Left ventricle myocardium inferior (tissue), 1 donor: ENCODE results near the gene FANCC. TPM values are rescaled to one million over a fixed set of nuclear protein-coding genes. Genes with fewer than 3 reads are reported as not detected.
A peak's percentile ranks its signal among the peaks of the same experiment; 100 is the strongest.

ENCODE experiments used
- DNase-seq: peaks from one replicate; pipeline ENCODE4 v3.0.0-alpha.2; 2020
- H3K27ac ChIP-seq: fragments of 200-600 bp; replicated peaks from 2 replicates; pipeline ENCODE4 v1.8.0; 2021
- H3K27me3 ChIP-seq: fragments of 200-600 bp; 2 replicates; pipeline ENCODE4 v1.8.0; 2021; ENCODE audit warnings: low read depth
- H3K36me3 ChIP-seq: fragments of 200-600 bp; 2 replicates; pipeline ENCODE4 v1.8.0; 2021
- H3K4me1 ChIP-seq: fragments of 200-600 bp; 2 replicates; pipeline ENCODE4 v1.8.0; 2021
- H3K4me3 ChIP-seq: fragments of 200-600 bp; 2 replicates; pipeline ENCODE4 v1.8.0; 2021; ENCODE audit warnings: mild to moderate bottlenecking, moderate library complexity
- H3K9me3 ChIP-seq: fragments of 200-600 bp; replicated peaks from 2 replicates; pipeline ENCODE4 v1.8.0; 2021
- CTCF ChIP-seq: fragments of 200-600 bp; IDR thresholded peaks from 2 replicates; pipeline ENCODE4 v1.8.0; 2021; ENCODE audit warnings: antibody characterized with exemption, mild to moderate bottlenecking, borderline replicate concordance
- intact Hi-C: fragments of 100-400 bp; cut with micrococcal nuclease; formaldehyde crosslinking; loops from one replicate; pipeline ENCODE4 v1.11.0; 2022
- total RNA-seq: library from RNA; stranded (reverse); fragmentation: NEBNext Ultra II Directional; extraction: Animal tissue kit (Norgen Biotek cat#: 25700); gene quantifications from one replicate; pipeline ENCODE4 v1.2.1, GENCODE V29; 2021
- donor health status: DM: no; HTN: yes; CAD: no; lungs with severe emphysema.

The FANCC gene
- total RNA-seq, 1 donor from 2014 or later = 4.1 TPM

- no peaks in the 10 kb centered on the region for H3K9me3 ChIP-seq
- DNase-seq = no peak
- H3K27me3 ChIP-seq = no peaks in the 10 kb centered on the region
- H3K4me1 ChIP-seq = peaks cover 100% of the 10 kb centered on the region
- H3K36me3 ChIP-seq = peaks cover 54% of the 10 kb centered on the region
- H3K27ac ChIP-seq = peak overlapping the region; percentile 90
- TF ChIP-seq CTCF = no peak
- intact Hi-C loops = no loop called here
- no peak overlapping the region for H3K4me3 ChIP-seq
Observed at GRCh38 chr9:95067897-95068296, 249.6 kb downstream of the FANCC start.

- peaks cover 100% of the 10 kb centered on the region for H3K4me1 ChIP-seq
- TF ChIP-seq CTCF = no peak
- no peak for DNase-seq
- H3K4me3 ChIP-seq = no peak overlapping the region
- intact Hi-C loops = no loop called here
- peak overlapping the region; percentile 75 for H3K27ac ChIP-seq
- H3K27me3 ChIP-seq = no peaks in the 10 kb centered on the region
- no peaks in the 10 kb centered on the region for H3K9me3 ChIP-seq
- peaks cover 63% of the 10 kb centered on the region for H3K36me3 ChIP-seq
Observed at GRCh38 chr9:95067057-95067456, 250.5 kb downstream of the FANCC start.

GRCh38 chr9:95065224-95065623 lies 252.3 kb downstream of the FANCC start:
- H3K4me1 ChIP-seq = peaks cover 100% of the 10 kb centered on the region
- TF ChIP-seq CTCF = no peak
- no peaks in the 10 kb centered on the region for H3K9me3 ChIP-seq
- H3K27me3 ChIP-seq = no peaks in the 10 kb centered on the region
- intact Hi-C loops = no loop called here
- H3K27ac ChIP-seq = peak overlapping the region; percentile 75
- no peak overlapping the region for H3K4me3 ChIP-seq
- H3K36me3 ChIP-seq = peaks cover 79% of the 10 kb centered on the region
- DNase-seq = no peak

- Histone ChIP-seq H3K4me1 (peaks cover 100% of the 10 kb centered on the region), H3K4me3 (peak overlapping the region; percentile 6), H3K36me3 (peaks cover 66% of the 10 kb centered on the region), H3K27ac (peak overlapping the region; percentile 75), H3K9me3 (no peaks in the 10 kb centered on the region), H3K27me3 (no peaks in the 10 kb centered on the region)
- no peak for TF ChIP-seq CTCF
- intact Hi-C loops = no loop called here
- DNase-seq = no peak
Observed at GRCh38 chr9:95063300-95063699, 254.2 kb downstream of the FANCC start.

GRCh38 chr9:95062596-95063065 lies 254.9 kb downstream of the FANCC start:
- no peak for TF ChIP-seq CTCF
- Histone ChIP-seq H3K9me3 (no peaks in the 10 kb centered on the region), H3K36me3 (peaks cover 63% of the 10 kb centered on the region), H3K27me3 (no peaks in the 10 kb centered on the region), H3K4me3 (no peak overlapping the region), H3K4me1 (peaks cover 100% of the 10 kb centered on the region), H3K27ac (peak overlapping the region; percentile 75)
- DNase-seq = no peak
- intact Hi-C loops = no loop called here
